T-helper 2 cell treated with Interferon-gamma antibody and Interleukin-4, amounts not matched to agents 100 ng/mL and 5 ng/mL, for 36 hours (primary cell): Measurements from ENCODE around the gene TNRC6B. TPM values are rescaled to one million over a fixed set of nuclear protein-coding genes. Genes with fewer than 3 reads are reported as not detected.

Experiments used
- total RNA-seq: library from RNA; stranded (reverse); gene quantifications from 2 replicates; pipeline ENCODE4 v1.2.3, GENCODE V29; 2022

TNRC6B gene
- total RNA-seq, 1 donor from 2014 or later, result 46.7 TPM

Other genes with a start within 250 kb of the TNRC6B start
- gene TMA7B, start 217.5 kb upstream of the TNRC6B start, total RNA-seq, result 6.0 and 6.3 TPM in 2 replicates
- 0.02 TPM in 1 of 2 replicates, not detected in the other for gene FAM83F, start 183.0 kb upstream of the TNRC6B start, total RNA-seq
- gene ADSL, start 168.6 kb downstream of the TNRC6B start, total RNA-seq, result 148 and 151 TPM in 2 replicates
- 78.1 and 79.8 TPM in 2 replicates for gene SGSM3, start 192.7 kb downstream of the TNRC6B start, total RNA-seq